Inflammatory macrophage (primary cell): Measurements from ENCODE around the gene QSOX2.

Experiments used
- DNase-seq, 2 donors: peaks; one replicate each; pipeline ENCODE4 v3.0.0-alpha.2; 2020 to 2022

The QSOX2 gene

GRCh38 chr9:136201609-136202453 is 43.8 kb downstream of the QSOX2 start:
- DNase-seq: peak in 1 of 2 donors; percentile 5

GRCh38 chr9:136201174-136201573 is 44.4 kb downstream of the QSOX2 start:
- DNase-seq: no peak

- no peak for DNase-seq
Observed at GRCh38 chr9:136200424-136200823, 45.2 kb downstream of the QSOX2 start.

GRCh38 chr9:136199391-136200288 is 46.0 kb downstream of the QSOX2 start:
- DNase-seq: no peak

GRCh38 chr9:136198605-136199083 is 47.0 kb downstream of the QSOX2 start:
- DNase-seq: peak in 1 of 2 donors; percentile 10

GRCh38 chr9:136197930-136198604 is 47.5 kb downstream of the QSOX2 start:
- no peak for DNase-seq

GRCh38 chr9:136197084-136197875 is 48.3 kb downstream of the QSOX2 start:
- no peak for DNase-seq

- no peak for DNase-seq
Observed at GRCh38 chr9:136196404-136197083, 49.1 kb downstream of the QSOX2 start.

GRCh38 chr9:136194540-136194939 is 51.1 kb downstream of the QSOX2 start:
- no peak for DNase-seq

- no peak for DNase-seq
Observed at GRCh38 chr9:136193891-136194279, 51.7 kb downstream of the QSOX2 start.

- DNase-seq: no peak
Observed at GRCh38 chr9:136193127-136193890, 52.3 kb downstream of the QSOX2 start.

GRCh38 chr9:136192289-136193126 is 53.1 kb downstream of the QSOX2 start:
- DNase-seq: no peak

GRCh38 chr9:136191960-136192286 is 53.7 kb downstream of the QSOX2 start:
- DNase-seq: no peak

- DNase-seq: no peak
Observed at GRCh38 chr9:136191099-136191959, 54.3 kb downstream of the QSOX2 start.

GRCh38 chr9:136190656-136191055 is 55.0 kb downstream of the QSOX2 start:
- no peak for DNase-seq

- no peak for DNase-seq
Observed at GRCh38 chr9:136190237-136190601, 55.4 kb downstream of the QSOX2 start.

GRCh38 chr9:136189394-136190236 is 56.0 kb downstream of the QSOX2 start:
- DNase-seq: no peak
